H1 (cell line): ENCODE data around the gene VSTM4. TPM values are rescaled to one million over a fixed set of nuclear protein-coding genes. Genes with fewer than 3 reads are reported as not detected.

Experiments used
- CTCF ChIA-PET: fragments of 300-600 bp; sonication (Branson Sonifier 250); formaldehyde crosslinking; loops from one replicate; lab custom pipeline; 2021; ENCODE audit not compliant: partially characterized antibody; lab: Charles Lee
- POLR2A ChIA-PET: fragments of 300-600 bp; sonication (Branson Sonifier 250); formaldehyde crosslinking; loops from one replicate; lab custom pipeline; 2021; ENCODE audit warnings: inconsistent platforms; ENCODE audit not compliant: partially characterized antibody; lab: Charles Lee
- DNase-seq, 2 experiments: peaks; one replicate each; pipeline versions ENCODE4 v3.0.0 to v3.0.0-alpha.2; 2010 to 2022; ENCODE audit warnings: low spot score in 2 of 2, low read depth in 1 of 2, mixed read lengths in 1 of 2
- FAIRE-seq: peaks from 2 replicates; lab custom pipeline; 2011; peaks lifted over from hg19 to GRCh38; lab: Jason Lieb, UNC
- H2AFZ ChIP-seq: 2 replicates; pipeline ENCODE4 v1.8.1; 2012; ENCODE audit warnings: low read length, inconsistent platforms
- H2AK5ac ChIP-seq: 2 replicates; pipeline ENCODE4 v1.6.1; 2013; ENCODE audit warnings: low read depth, low read length
- H2BK120ac ChIP-seq: replicated peaks from 2 replicates; pipeline ENCODE3; 2013; ENCODE audit warnings: low read depth, low read length, inconsistent platforms
- H2BK12ac ChIP-seq: 2 replicates; pipeline ENCODE4 v1.6.1; 2013; ENCODE audit warnings: low read depth, low read length
- H2BK15ac ChIP-seq: 2 replicates; pipeline ENCODE4 v1.6.1; 2013; ENCODE audit warnings: low read length
- H2BK20ac ChIP-seq: 2 replicates; pipeline ENCODE4 v1.6.1; 2013; ENCODE audit warnings: low read length
- H2BK5ac ChIP-seq: 2 replicates; pipeline ENCODE4 v1.6.1; 2013; ENCODE audit warnings: low read depth, low read length
- H3K14ac ChIP-seq: 2 replicates; pipeline ENCODE4 v1.6.1; 2013; ENCODE audit warnings: inconsistent platforms; ENCODE audit not compliant: insufficient read length
- H3K18ac ChIP-seq: 2 replicates; pipeline ENCODE4 v1.6.1; 2013; ENCODE audit warnings: low read length; ENCODE audit errors: extremely low read depth
- H3K23ac ChIP-seq: 2 replicates; pipeline ENCODE4 v1.6.1; 2013; ENCODE audit warnings: inconsistent platforms; ENCODE audit not compliant: insufficient read length
- H3K23me2 ChIP-seq: 2 replicates; pipeline ENCODE4 v1.6.1; 2013; ENCODE audit warnings: low read depth, low read length
- H3K27ac ChIP-seq: 2 replicates; pipeline ENCODE4 v1.6.1; 2011; ENCODE audit warnings: low read depth, low read length, inconsistent platforms
- H3K27me3 ChIP-seq, 4 experiments: replicated peaks in 1 of 4; 1 replicate in 1 of 4; 2 replicates in 3 of 4; pipeline versions ENCODE4 v1.6.1 to v1.8.1; 2011 to 2013; ENCODE audit warnings: low read length in 3 of 4, mild to moderate bottlenecking in 3 of 4, inconsistent platforms in 2 of 4, mixed read lengths in 2 of 4, moderate library complexity in 1 of 4; ENCODE audit not compliant: control insufficient read depth in 3 of 4, insufficient read depth in 3 of 4; ENCODE audit errors: extremely low read depth in 1 of 4
- H3K36me3 ChIP-seq, 4 experiments: 2 replicates each; pipeline versions ENCODE4 v1.6.1 to v1.8.1; 2011 to 2013; ENCODE audit warnings: mild to moderate bottlenecking in 4 of 4, low read length in 3 of 4, moderate library complexity in 2 of 4, control low read depth in 1 of 4, inconsistent platforms in 1 of 4; ENCODE audit not compliant: insufficient read depth in 4 of 4, control insufficient read depth in 2 of 4
- H3K4ac ChIP-seq: replicated peaks from 2 replicates; pipeline ENCODE3; 2013; ENCODE audit warnings: low read length, low read depth, mixed read lengths, inconsistent platforms; ENCODE audit not compliant: insufficient read length
- H3K4me1 ChIP-seq, 4 experiments: replicated peaks in 1 of 4; 1 replicate in 1 of 4; 2 replicates in 3 of 4; pipeline versions ENCODE4 v1.6.1 to v1.8.1; 2011 to 2013; ENCODE audit warnings: low read length in 3 of 4, inconsistent platforms in 2 of 4, mixed read lengths in 1 of 4; ENCODE audit not compliant: insufficient read depth in 4 of 4, control insufficient read depth in 3 of 4
- H3K4me2 ChIP-seq, 2 experiments: 2 replicates each; pipeline versions ENCODE4 v1.6.1 to v1.8.1; 2011 to 2013; ENCODE audit warnings: low read depth in 2 of 2, low read length in 2 of 2, control low read depth in 1 of 2, inconsistent platforms in 1 of 2, mild to moderate bottlenecking in 1 of 2; ENCODE audit not compliant: insufficient read depth in 1 of 2
- H3K4me3 ChIP-seq, 4 experiments: fragments of 200-600, 300-600 bp in 1 of 4; sonication (generic), shearing (Covaris generic), sonication (Bioruptor Twin) in 1 of 4; 2 replicates each; pipeline versions ENCODE4 v1.5.1 to v1.8.1; 2011 to 2016; ENCODE audit warnings: low read length in 4 of 4, low read depth in 3 of 4, control low read depth in 2 of 4, inconsistent platforms in 2 of 4, mild to moderate bottlenecking in 2 of 4, mixed read lengths in 1 of 4, moderate library complexity in 1 of 4; ENCODE audit not compliant: insufficient read depth in 2 of 4; ENCODE audit errors: extremely low read depth in 1 of 4
- H3K56ac ChIP-seq: replicated peaks from 2 replicates; pipeline ENCODE3; 2013; ENCODE audit warnings: low read depth, mild to moderate bottlenecking, mixed read lengths, low read length, inconsistent platforms; ENCODE audit not compliant: insufficient read length
- H3K79me1 ChIP-seq: 2 replicates; pipeline ENCODE4 v1.6.1; 2013; ENCODE audit warnings: low read depth, low read length, control low read depth
- H3K79me2 ChIP-seq, 2 experiments: 2 replicates each; pipeline versions ENCODE4 v1.6.1 to v1.8.1; 2012 to 2013; ENCODE audit warnings: low read length in 2 of 2, mild to moderate bottlenecking in 2 of 2, inconsistent platforms in 1 of 2; ENCODE audit not compliant: insufficient read depth in 2 of 2, control insufficient read depth in 1 of 2
- H3K9ac ChIP-seq, 4 experiments: replicated peaks in 1 of 4; 1 replicate in 1 of 4; 2 replicates in 3 of 4; pipeline versions ENCODE4 v1.6.1 to v1.8.1; 2011 to 2013; ENCODE audit warnings: low read depth in 3 of 4, low read length in 3 of 4, control low read depth in 2 of 4, mild to moderate bottlenecking in 2 of 4, moderate library complexity in 2 of 4, inconsistent platforms in 1 of 4; ENCODE audit errors: extremely low read depth in 1 of 4
- H3K9me3 ChIP-seq, 2 experiments: 2 replicates each; pipeline versions ENCODE4 v1.6.1 to v1.8.1; 2012 to 2013; ENCODE audit warnings: mild to moderate bottlenecking in 2 of 2, moderate library complexity in 2 of 2, control low read depth in 1 of 2, inconsistent platforms in 1 of 2, low read depth in 1 of 2, low read length in 1 of 2, mixed read lengths in 1 of 2; ENCODE audit not compliant: insufficient read depth in 2 of 2
- H4K20me1 ChIP-seq, 2 experiments: replicated peaks in 1 of 2; 2 replicates each; pipeline versions ENCODE3 to v1.8.1; 2011 to 2013; ENCODE audit warnings: inconsistent platforms in 2 of 2, low read length in 2 of 2, mild to moderate bottlenecking in 1 of 2; ENCODE audit not compliant: insufficient read depth in 2 of 2, control insufficient read depth in 1 of 2
- H4K5ac ChIP-seq: 2 replicates; pipeline ENCODE4 v1.6.1; 2013; ENCODE audit warnings: low read length, low read depth, mixed read lengths, inconsistent platforms; ENCODE audit not compliant: insufficient read length
- H4K8ac ChIP-seq: 2 replicates; pipeline ENCODE4 v1.8.0; 2013; ENCODE audit warnings: mild to moderate bottlenecking, moderate library complexity, low read length, inconsistent platforms; ENCODE audit not compliant: insufficient read depth; ENCODE audit errors: extremely low read depth
- H4K91ac ChIP-seq: replicated peaks from 2 replicates; pipeline ENCODE3; 2013; ENCODE audit warnings: low read length, mixed read lengths, inconsistent platforms; ENCODE audit not compliant: insufficient read length
- BACH1 ChIP-seq: IDR thresholded peaks from 2 replicates; pipeline ENCODE4 v1.6.1; 2012; ENCODE audit warnings: low read length, improper control_type of control experiment
- CEBPB ChIP-seq: IDR thresholded peaks from 2 replicates; pipeline ENCODE4 v1.6.1; 2012; ENCODE audit warnings: low read depth, low read length
- CTCF ChIP-seq, 3 experiments: IDR thresholded peaks; 1 replicate in 2 of 3; 2 replicates in 1 of 3; pipeline versions ENCODE4 v1.5.1 to v1.6.1; 2011; ENCODE audit warnings: low read length in 3 of 3, mild to moderate bottlenecking in 3 of 3, inconsistent platforms in 2 of 3, low read depth in 1 of 3, moderate library complexity in 1 of 3; ENCODE audit not compliant: insufficient read depth in 1 of 3; ENCODE audit errors: control extremely low read depth in 1 of 3
- EGR1 ChIP-seq: IDR thresholded peaks from 2 replicates; pipeline ENCODE4 v1.6.1; 2011; ENCODE audit warnings: low read depth, low read length, borderline replicate concordance
- JUND ChIP-seq: IDR thresholded peaks from 2 replicates; pipeline ENCODE4 v1.6.1; 2011; ENCODE audit warnings: mild to moderate bottlenecking, improper control_type of control experiment, low read length
- KDM4A ChIP-seq: IDR thresholded peaks from one replicate; pipeline ENCODE4 v1.7.1; 2012; ENCODE audit warnings: low read depth, mild to moderate bottlenecking, moderate library complexity, low read length, inconsistent platforms; ENCODE audit not compliant: severe bottlenecking
- MAFK ChIP-seq: IDR thresholded peaks from 2 replicates; pipeline ENCODE4 v1.6.1; 2012; ENCODE audit warnings: low read depth, mild to moderate bottlenecking, improper control_type of control experiment, low read length
- RNF2 ChIP-seq: fragments of 200-900, 300-1000 bp; sonication (generic); IDR thresholded peaks from 2 replicates; pipeline ENCODE4 v1.7.1; 2016; ENCODE audit warnings: borderline replicate concordance, low read depth, mild to moderate bottlenecking, antibody characterized with exemption, low read length; ENCODE audit not compliant: poor library complexity, severe bottlenecking; ENCODE audit errors: missing control alignments
- SP1 ChIP-seq: IDR thresholded peaks from 2 replicates; pipeline ENCODE4 v1.6.1; 2011; ENCODE audit warnings: low read depth, low read length
- TAF7 ChIP-seq: optimal IDR thresholded peaks from 2 replicates; pipeline ENCODE3; 2011; ENCODE audit warnings: low read depth, mild to moderate bottlenecking, inconsistent platforms, low read length, moderate library complexity, borderline replicate concordance
- ZNF274 ChIP-seq: IDR thresholded peaks from 2 replicates; pipeline ENCODE4 v1.7.0; 2012; ENCODE audit warnings: low read length, borderline replicate concordance; ENCODE audit errors: extremely low read depth
- WGBS, 2 experiments: shearing (Covaris generic) in 1 of 2; methylation state at CpG; one replicate each; pipeline versions ENCODE4 v1.1.6 to v1.1.7; 2013 to 2015; ENCODE audit warnings: low lambda C conversion rate in 2 of 2, mixed read lengths in 2 of 2, inconsistent platforms in 1 of 2, low coverage in 1 of 2, missing lambda C conversion rate in 1 of 2; ENCODE audit not compliant: insufficient replicate concordance in 2 of 2, insufficient coverage in 1 of 2, insufficient read length in 1 of 2; ENCODE audit errors: extremely low coverage in 1 of 2, missing lambda C conversion rate in 1 of 2; 5-methylcytosine and 5-hydroxymethylcytosine counted together
- polyA plus RNA-seq, 7 experiments: library from polyadenylated mRNA; depleted of rRNA in 3 of 7; stranded (reverse) in 5 of 7; unstranded in 2 of 7; fragments of >200 nt in 5 of 7; fragments of 200-250 nt in 2 of 7; gene quantifications; 1 replicate in 5 of 7; 2 replicates in 1 of 7; 4 replicates in 1 of 7; pipeline versions ENCODE4 v1.2.1 to v1.2.3, GENCODE V29; 2011 to 2013; ENCODE audit warnings: missing spikeins in 2 of 7, mixed read lengths in 2 of 7
- total RNA-seq: library from RNA; stranded (reverse); fragmentation: NEBNext Ultra II Directional; extraction: Animal tissue kit (Norgen Biotek cat#: 25700); gene quantifications from 2 replicates; pipeline ENCODE4 v1.2.1, GENCODE V29; 2021

Gene VSTM4
- total and polyA plus RNA-seq, 2 of the 8 experiments (the other 6 are each of a cell fraction or from before 2014, with no cell fraction given), result 0.48 to 0.73 TPM

GRCh38 chr10:49134327-49134726 lies 19.0 kb upstream of the VSTM4 start:
- Histone ChIP-seq H3K23ac (no peak overlapping the region), H3K4me3 (no peak overlapping the region), H4K5ac (no peak overlapping the region), H3K18ac (no peak overlapping the region), H3K79me1 (no peaks in the 10 kb centered on the region), H3K14ac (no peak overlapping the region), H2AK5ac (no peak overlapping the region), H2BK12ac (no peak overlapping the region), H4K20me1 (no peaks in the 10 kb centered on the region), H3K27ac (no peak overlapping the region), H2BK5ac (no peak overlapping the region), H2AFZ (no peak overlapping the region), H3K23me2 (no peaks in the 10 kb centered on the region), H2BK20ac (no peak overlapping the region), H2BK15ac (no peak overlapping the region), H2BK120ac (no peak overlapping the region), H3K27me3 (no peaks in the 10 kb centered on the region), H3K4ac (no peak overlapping the region), H3K9ac (no peak overlapping the region), H3K9me3 (no peaks in the 10 kb centered on the region), H4K91ac (no peak overlapping the region), H3K36me3 (no peaks in the 10 kb centered on the region), H3K4me2 (no peak overlapping the region), H4K8ac (no peak overlapping the region), H3K4me1 (no peaks in the 10 kb centered on the region; a peak in 1 of 7 replicates), H3K56ac (no peak overlapping the region), H3K79me2 (no peaks in the 10 kb centered on the region)
- 95% methylated on average over 3 of the region's 3 CpGs; no CpG with 5 or more reads in 1 of the 2 experiments for WGBS, 2 experiments
- DNase-seq (no peak), FAIRE-seq (no peak)
- ChIA-PET CTCF (interaction anchor here (2.0 kb wide), 1 partner anchor 30 kb away, joined by 5 read pairs; no protein-coding TSS in a partner anchor), POLR2A (no interaction called here)
- TF ChIP-seq CEBPB, result no peak
- no peak for TF ChIP-seq SP1
- TF ChIP-seq TAF7, result no peak
- TF ChIP-seq CTCF (IDR thresholded peaks at IDR 0.05; ENCODE audit: control extremely low read depth in 1 of 3, insufficient read depth in 1 of 3, low read depth in 1 of 3, low read length in 3 of 3), result no peak
- no peak for TF ChIP-seq EGR1
- TF ChIP-seq MAFK, result no peak
- no peak for TF ChIP-seq ZNF274
- TF ChIP-seq KDM4A, result no peak
- no peak for TF ChIP-seq RNF2
- TF ChIP-seq BACH1, result no peak
- no peak for TF ChIP-seq JUND
